Measurements from ENCODE around the gene SLC12A8.

DNA sequence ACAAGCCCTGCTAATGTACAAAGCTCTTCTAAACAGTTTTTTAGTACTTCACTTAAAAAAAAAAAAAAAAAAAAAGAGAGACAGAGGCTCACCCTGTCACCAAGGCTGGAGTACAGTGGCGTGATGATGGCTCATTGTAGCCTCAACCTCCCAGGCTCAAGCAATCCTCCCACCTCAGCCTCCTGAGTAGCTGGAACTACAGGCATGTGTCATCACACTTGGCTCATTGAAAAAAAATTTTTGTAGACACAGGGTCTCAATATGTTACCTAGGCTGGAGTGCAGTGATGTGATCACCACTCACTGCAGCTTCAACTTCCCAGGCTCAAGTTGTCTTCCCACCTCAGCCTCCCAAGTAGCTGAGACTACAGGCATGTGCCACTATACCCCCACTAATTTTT is 109.1 kb downstream of the SLC12A8 start:
- TF ChIP-seq, protein P1, sequence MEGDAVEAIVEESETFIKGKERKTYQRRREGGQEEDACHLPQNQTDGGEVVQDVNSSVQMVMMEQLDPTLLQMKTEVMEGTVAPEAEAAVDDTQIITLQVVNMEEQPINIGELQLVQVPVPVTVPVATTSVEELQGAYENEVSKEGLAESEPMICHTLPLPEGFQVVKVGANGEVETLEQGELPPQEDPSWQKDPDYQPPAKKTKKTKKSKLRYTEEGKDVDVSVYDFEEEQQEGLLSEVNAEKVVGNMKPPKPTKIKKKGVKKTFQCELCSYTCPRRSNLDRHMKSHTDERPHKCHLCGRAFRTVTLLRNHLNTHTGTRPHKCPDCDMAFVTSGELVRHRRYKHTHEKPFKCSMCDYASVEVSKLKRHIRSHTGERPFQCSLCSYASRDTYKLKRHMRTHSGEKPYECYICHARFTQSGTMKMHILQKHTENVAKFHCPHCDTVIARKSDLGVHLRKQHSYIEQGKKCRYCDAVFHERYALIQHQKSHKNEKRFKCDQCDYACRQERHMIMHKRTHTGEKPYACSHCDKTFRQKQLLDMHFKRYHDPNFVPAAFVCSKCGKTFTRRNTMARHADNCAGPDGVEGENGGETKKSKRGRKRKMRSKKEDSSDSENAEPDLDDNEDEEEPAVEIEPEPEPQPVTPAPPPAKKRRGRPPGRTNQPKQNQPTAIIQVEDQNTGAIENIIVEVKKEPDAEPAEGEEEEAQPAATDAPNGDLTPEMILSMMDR (IDR thresholded peaks at IDR 0.05 in 8 of 11, conservative IDR thresholded peaks at IDR 0.05 in 3 of 11) = no peak
- no peak for TF ChIP-seq POLR2AphosphoS5 (IDR thresholded peaks at IDR 0.05)
